Kidney glomerular epithelial cell (primary cell): ENCODE measurements around the gene PRDM16.

Source experiments
- DNase-seq: peaks from one replicate; lab custom pipeline; 2025; lab: John Stamatoyannopoulos, UW

The PRDM16 gene

DNA sequence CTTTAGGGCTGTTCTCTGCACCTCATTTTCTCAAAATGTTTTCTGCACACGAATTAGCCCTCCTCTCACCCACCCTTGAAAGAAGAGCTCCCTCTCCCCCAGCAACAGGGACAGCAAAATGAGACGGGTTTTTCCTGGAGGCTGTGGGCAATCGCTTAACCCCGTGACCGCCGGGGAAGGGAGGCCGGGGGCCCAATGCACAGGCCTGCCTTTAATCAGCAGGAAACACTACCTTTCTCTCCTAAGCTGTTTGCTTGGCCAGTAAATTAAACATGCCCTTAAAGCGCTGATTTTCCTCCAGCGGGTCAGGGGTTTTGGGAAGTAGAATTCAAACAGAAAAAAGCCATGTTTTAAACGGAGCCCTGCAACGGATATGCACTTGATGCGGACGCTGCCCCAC lies 114.4 kb downstream of the PRDM16 start:
- no peak for DNase-seq

DNA sequence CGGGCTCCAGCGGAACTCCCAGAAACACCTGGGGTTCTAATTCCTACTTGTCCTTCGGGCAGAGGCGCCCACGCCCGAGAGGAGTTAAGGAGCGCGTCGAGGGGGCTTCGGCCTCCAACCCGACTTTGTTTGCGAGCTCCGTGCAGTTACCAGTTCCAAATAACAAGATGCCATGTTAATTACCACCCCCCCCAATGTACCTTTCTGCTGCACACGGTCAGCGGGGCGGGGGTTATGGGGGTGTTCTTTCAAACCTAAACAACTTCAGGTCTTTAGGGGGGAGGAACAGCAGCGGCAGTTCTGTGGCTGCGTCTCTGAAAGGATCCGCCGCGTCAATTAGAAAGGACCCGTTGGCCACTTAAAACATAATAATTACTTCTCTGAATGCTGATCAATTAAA lies 114.8 kb downstream of the PRDM16 start:
- no peak for DNase-seq

GRCh38 chr1:3184666-3185065 lies 115.7 kb downstream of the PRDM16 start:
- no peak for DNase-seq

DNA sequence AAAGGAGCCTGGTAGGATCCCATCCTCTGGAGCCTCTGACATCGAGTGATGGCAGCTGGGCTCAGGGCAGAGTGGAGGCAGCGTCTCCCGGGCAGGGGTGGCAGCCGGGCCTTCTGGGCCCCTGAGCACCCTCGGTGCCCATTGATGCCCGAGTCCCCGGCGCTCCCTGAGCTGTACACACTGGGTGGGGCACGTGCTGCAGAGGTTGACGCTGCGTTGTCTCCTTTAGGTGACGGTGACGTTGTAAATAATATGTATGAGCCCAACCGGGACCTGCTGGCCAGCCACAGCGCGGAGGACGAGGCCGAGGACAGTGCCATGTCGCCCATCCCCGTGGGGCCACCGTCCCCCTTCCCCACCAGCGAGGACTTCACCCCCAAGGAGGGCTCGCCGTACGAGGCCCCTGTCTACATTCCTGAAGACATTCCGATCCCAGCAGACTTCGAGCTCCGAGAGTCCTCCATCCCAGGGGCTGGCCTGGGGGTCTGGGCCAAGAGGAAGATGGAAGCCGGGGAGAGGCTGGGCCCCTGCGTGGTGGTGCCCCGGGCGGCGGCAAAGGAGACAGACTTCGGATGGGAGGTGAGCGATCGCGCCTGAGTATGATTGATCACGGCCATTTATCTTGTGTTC lies 117.0 kb downstream of the PRDM16 start:
- DNase-seq, result no peak

GRCh38 chr1:3186526-3186921 lies 117.5 kb downstream of the PRDM16 start:
- no peak for DNase-seq

- no peak for DNase-seq
Observed at GRCh38 chr1:3187415-3188149, 118.6 kb downstream of the PRDM16 start.

DNA sequence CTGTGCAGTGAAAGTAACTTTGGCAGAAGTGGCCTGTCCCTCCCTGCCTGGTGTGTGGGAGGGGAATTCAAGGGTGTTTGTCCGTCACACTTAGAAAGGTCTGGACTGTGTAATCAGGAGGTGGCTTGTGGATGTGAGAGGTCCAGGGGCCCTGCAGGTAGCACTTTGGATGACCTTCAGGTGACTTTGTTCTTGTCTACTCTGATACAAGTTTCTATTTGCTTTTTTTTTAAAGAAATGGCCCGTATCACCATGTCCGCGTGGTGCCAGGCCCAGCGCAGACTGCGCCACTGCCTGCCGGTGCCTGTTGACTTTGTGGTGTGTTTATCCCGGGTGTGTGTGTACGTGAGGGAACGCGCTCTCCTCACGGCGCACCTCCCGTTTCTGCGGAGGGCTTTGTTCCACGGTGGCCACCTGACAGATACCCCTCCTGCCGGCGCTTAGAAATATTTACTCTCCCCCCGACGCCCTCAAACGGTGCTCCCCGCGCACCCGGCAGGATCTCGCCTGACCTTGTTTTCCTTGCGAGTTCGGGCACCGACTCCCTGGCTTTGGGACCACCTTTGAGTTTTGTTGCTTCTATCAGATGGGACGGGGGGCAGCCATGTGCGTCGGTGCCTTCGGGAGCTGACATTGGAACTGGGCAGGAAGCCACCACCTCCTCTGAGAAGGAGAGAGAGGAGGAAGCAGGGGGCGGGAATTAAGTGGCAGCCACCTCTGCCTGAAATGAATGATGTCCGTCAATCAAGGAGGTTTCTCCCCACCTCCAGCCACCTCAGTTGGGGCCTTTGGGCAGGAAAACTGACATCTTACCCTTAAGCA lies 119.4 kb downstream of the PRDM16 start:
- DNase-seq, result no peak

DNA sequence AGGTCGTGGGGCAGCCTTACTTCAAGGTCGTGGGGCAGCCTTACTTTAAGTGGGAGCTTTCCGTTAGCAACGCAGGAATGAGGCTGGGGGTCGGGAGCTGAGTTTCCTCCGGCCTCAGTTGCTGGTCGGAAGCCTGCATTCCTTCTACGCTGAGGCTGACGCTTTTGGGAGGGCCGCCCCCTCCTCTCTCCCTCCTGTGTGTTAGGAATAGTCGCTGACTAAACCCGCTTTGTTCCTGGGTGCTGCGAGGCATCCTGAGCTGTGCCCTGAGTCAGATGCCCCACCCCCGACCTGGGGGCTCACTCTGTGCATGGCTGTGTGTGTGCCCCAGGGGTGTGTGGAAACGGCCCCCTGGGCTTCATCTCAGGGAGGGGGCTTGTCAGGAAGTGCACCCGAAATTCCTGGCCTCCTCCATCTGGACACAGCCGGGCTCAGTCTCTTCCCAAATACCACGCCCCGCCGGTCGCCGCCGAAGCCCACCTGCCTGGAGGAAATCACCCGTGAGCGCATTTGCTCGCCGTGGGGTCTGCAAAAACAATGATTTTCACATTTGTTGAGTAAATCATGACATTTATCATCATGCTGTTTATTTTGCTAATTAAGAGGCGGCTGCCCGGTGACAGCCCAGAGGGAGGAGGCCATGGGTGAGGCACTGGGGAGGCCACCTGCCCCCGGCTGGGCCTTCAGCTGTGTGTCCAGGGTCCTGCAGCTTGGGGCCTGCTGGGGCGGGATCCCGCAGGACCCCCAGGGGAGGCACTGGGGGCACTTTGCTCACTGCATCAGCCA lies 121.4 kb downstream of the PRDM16 start:
- DNase-seq, result no peak

DNA sequence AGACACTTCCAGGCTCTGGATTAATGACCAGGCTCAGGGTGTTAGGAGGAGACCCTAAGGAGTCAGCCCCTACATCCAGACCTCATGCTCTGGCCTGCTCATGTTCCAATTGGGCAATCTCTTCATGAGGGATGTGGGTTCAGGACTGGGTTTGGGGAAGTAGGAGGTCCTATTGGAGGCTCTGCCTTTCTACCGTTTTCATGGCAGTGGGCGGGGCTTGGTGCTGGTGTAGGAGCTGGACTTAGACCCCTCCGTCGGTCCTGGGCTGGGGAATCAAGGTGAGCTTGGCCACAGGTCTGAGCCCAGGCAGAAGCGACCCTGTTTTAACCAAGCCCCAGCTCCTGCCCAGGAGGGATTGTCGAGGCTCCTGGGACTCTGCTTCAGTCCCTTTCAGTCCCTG lies 123.4 kb downstream of the PRDM16 start:
- no peak for DNase-seq

DNA sequence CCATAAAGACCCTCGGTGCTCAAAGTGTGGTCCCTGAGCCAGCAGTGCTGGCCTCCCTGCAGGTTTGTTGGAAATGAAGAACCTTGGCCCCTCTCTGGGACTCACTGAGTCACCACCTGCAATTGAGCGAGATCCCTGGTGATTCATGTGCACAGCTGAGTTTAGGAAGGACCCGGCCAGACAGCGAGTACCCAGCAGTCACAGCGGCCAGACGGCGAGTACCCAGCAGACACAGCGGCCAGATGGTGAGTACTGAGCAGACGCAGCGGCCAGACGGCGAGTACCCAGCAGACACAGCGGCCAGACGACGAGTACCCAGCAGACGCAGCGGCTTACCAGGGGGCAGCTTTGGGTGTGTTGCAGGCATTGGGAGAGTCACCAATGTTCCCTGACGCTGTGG lies 123.8 kb downstream of the PRDM16 start:
- DNase-seq, result no peak

GRCh38 chr1:3193811-3194210 lies 124.8 kb downstream of the PRDM16 start:
- DNase-seq, result no peak

DNA sequence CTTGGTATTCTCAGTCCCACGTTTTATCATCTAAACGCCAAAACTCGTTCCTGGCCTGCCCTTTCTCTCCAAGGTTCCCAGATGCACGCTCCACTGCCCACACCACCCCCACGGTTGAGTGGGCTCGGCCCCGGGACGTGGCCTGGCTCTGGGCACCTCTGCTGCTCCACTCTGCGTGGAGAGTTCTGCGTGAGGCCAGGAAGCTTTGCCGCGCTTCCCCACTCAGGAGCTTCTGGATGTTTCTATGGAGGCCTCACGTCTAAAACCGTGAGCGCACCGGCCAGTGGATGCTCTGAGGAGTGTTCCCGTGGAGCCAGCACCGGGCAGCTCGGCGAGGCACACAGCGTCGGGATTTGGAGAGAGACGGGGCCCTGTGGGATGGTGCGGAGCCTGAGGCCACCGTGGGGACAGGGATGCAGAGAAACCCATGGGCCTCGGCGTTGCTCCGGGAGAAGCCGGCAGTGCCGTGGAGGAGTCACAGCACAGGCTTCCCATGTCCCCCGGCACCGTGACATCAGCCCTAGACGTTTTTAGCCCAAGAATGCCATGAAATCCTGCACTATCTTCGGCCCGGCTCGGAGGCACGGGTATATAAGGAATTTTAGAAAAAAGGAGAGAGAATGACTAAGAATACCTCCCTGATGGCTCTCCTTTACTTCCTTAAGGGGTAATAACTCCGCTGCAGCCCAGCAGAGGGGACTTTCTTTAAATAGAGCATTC lies 125.9 kb downstream of the PRDM16 start:
- DNase-seq, result no peak

- no peak for DNase-seq
Observed at GRCh38 chr1:3195480-3195815, 126.4 kb downstream of the PRDM16 start.

DNA sequence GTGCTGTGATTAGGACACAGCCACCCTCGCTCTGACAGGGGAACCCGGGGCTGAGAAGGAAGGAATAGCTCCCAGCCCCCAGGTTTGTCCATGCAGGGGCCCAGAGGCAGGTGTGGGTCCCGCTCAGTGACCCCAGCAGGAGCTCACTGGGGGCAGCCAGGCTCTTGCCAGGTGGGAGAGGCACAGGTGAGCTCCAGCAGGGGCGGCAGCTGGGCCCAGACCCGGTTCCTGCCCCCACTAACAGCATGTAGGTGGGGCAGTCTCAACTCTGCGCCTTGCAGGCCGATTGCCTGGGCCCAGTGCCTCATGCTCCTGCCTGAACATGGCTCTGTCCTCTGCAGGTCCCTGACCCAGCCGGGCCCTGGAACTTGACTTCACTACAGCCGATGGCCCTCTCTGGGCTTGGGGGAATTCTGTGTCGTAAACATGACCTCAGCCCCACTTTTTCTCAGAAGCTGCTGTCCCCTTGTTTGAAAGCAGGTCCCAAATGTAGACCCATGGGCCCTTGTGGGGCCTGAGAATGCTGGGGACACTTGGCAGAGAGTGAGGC lies 127.0 kb downstream of the PRDM16 start:
- no peak for DNase-seq

DNA sequence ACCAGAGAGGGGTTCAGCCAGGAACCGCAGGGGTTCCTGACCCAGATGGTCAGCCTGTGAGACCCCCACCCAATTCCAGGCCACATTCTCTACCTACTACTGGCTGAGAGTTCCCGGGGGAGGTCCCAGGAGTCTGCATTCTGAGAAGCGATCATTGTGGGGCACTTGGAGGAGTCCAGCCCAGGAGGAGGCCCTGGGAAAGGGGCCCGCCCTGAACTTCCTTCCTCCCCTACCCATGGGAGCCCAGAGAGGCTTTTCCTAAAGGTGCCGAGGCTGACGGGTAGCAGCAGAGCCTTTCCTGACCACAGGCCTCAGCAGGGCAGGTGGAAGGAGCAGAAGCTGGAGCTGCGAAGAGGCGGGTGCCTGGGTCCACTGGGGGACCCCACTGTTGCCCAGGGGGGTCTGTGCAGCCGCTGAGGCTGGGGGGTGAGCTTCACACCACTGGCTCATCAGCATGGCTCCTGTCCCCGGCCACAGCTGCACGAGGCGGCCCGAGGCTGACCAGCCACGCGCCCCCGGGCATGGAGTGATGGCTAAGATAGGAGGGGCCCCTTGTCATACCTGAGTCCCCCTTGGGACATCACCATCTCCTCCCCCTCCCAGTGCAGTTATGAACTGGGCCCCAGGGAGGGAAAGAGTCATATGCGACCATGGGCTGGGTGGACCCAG lies 127.7 kb downstream of the PRDM16 start:
- DNase-seq, result no peak

- DNase-seq, result no peak
Observed at GRCh38 chr1:3197781-3198316, 128.8 kb downstream of the PRDM16 start.

- DNase-seq, result no peak
Observed at GRCh38 chr1:3198371-3199271, 129.6 kb downstream of the PRDM16 start.

DNA sequence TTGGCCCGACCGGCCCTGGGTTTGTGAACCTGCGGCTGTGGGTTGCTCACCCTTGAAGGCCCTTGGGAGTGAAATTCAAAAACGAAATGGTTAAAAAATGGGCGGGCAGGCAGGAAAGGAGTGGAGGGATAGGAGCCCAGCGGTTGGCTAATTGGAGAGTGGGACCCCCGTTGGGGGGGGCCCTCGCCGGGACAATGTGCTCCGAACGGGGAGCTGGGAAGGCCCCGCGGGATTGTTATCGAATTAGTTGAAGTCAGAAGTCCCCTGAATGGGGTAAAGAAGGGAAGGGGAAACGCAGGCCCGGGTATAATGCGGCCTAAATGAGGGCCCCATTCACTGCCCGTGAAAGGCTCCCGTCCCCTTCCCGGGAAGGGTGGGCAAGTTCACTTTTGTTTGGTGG lies 135.7 kb downstream of the PRDM16 start:
- no peak for DNase-seq

- no peak for DNase-seq
Observed at GRCh38 chr1:3205815-3206214, 136.8 kb downstream of the PRDM16 start.

- no peak for DNase-seq
Observed at GRCh38 chr1:3206696-3207095, 137.7 kb downstream of the PRDM16 start.
